Measurements from ENCODE around the gene CLDN14.

DNA sequence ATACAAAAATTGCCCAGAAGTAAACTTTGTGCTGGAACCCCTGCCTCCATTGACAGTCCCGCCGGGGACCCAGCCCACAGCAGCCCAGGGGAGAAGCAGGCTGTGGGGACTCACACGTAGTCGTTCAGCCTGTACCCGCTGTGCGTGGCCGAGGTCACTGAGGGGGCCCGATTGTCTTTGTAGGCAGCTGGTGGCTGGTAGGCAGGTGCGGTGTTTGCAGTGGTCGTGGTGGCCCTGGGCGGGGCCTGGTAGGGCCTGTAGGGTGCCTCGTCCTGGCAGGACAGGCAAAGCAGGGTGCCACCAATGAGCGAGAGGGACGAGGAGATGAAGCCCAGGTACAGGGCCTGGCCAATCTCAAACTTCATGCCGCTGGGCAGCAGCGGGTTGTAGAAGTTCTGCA is 19.1 kb downstream of the CLDN14 start:
- no peak for TF ChIP-seq POLR2A (IDR thresholded peaks at IDR 0.05)
- TF ChIP-seq, protein P1, sequence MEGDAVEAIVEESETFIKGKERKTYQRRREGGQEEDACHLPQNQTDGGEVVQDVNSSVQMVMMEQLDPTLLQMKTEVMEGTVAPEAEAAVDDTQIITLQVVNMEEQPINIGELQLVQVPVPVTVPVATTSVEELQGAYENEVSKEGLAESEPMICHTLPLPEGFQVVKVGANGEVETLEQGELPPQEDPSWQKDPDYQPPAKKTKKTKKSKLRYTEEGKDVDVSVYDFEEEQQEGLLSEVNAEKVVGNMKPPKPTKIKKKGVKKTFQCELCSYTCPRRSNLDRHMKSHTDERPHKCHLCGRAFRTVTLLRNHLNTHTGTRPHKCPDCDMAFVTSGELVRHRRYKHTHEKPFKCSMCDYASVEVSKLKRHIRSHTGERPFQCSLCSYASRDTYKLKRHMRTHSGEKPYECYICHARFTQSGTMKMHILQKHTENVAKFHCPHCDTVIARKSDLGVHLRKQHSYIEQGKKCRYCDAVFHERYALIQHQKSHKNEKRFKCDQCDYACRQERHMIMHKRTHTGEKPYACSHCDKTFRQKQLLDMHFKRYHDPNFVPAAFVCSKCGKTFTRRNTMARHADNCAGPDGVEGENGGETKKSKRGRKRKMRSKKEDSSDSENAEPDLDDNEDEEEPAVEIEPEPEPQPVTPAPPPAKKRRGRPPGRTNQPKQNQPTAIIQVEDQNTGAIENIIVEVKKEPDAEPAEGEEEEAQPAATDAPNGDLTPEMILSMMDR (IDR thresholded peaks at IDR 0.05), result no peak
